H1 (cell line): ENCODE results near the gene THPO. TPM values are rescaled to one million over a fixed set of nuclear protein-coding genes. Genes with fewer than 3 reads are reported as not detected.

Source experiments
- CTCF ChIA-PET: fragments of 300-600 bp; sonication (Branson Sonifier 250); formaldehyde crosslinking; loops from one replicate; lab custom pipeline; 2021; ENCODE audit not compliant: partially characterized antibody; lab: Charles Lee
- POLR2A ChIA-PET: fragments of 300-600 bp; sonication (Branson Sonifier 250); formaldehyde crosslinking; loops from one replicate; lab custom pipeline; 2021; ENCODE audit warnings: inconsistent platforms; ENCODE audit not compliant: partially characterized antibody; lab: Charles Lee
- DNase-seq, 2 experiments: peaks; one replicate each; pipeline versions ENCODE4 v3.0.0 to v3.0.0-alpha.2; 2010 to 2022; ENCODE audit warnings: low spot score in 2 of 2, low read depth in 1 of 2, mixed read lengths in 1 of 2
- FAIRE-seq: peaks from 2 replicates; lab custom pipeline; 2011; peaks lifted over from hg19 to GRCh38; lab: Jason Lieb, UNC
- H2AFZ ChIP-seq: 2 replicates; pipeline ENCODE4 v1.8.1; 2012; ENCODE audit warnings: low read length, inconsistent platforms
- H2AK5ac ChIP-seq: 2 replicates; pipeline ENCODE4 v1.6.1; 2013; ENCODE audit warnings: low read depth, low read length
- H2BK120ac ChIP-seq: replicated peaks from 2 replicates; pipeline ENCODE3; 2013; ENCODE audit warnings: low read depth, low read length, inconsistent platforms
- H2BK12ac ChIP-seq: 2 replicates; pipeline ENCODE4 v1.6.1; 2013; ENCODE audit warnings: low read depth, low read length
- H2BK15ac ChIP-seq: 2 replicates; pipeline ENCODE4 v1.6.1; 2013; ENCODE audit warnings: low read length
- H2BK20ac ChIP-seq: 2 replicates; pipeline ENCODE4 v1.6.1; 2013; ENCODE audit warnings: low read length
- H2BK5ac ChIP-seq: 2 replicates; pipeline ENCODE4 v1.6.1; 2013; ENCODE audit warnings: low read depth, low read length
- H3K14ac ChIP-seq: 2 replicates; pipeline ENCODE4 v1.6.1; 2013; ENCODE audit warnings: inconsistent platforms; ENCODE audit not compliant: insufficient read length
- H3K18ac ChIP-seq: 2 replicates; pipeline ENCODE4 v1.6.1; 2013; ENCODE audit warnings: low read length; ENCODE audit errors: extremely low read depth
- H3K23ac ChIP-seq: 2 replicates; pipeline ENCODE4 v1.6.1; 2013; ENCODE audit warnings: inconsistent platforms; ENCODE audit not compliant: insufficient read length
- H3K23me2 ChIP-seq: 2 replicates; pipeline ENCODE4 v1.6.1; 2013; ENCODE audit warnings: low read depth, low read length
- H3K27ac ChIP-seq: 2 replicates; pipeline ENCODE4 v1.6.1; 2011; ENCODE audit warnings: low read depth, low read length, inconsistent platforms
- H3K27me3 ChIP-seq, 4 experiments: replicated peaks in 1 of 4; 1 replicate in 1 of 4; 2 replicates in 3 of 4; pipeline versions ENCODE4 v1.6.1 to v1.8.1; 2011 to 2013; ENCODE audit warnings: low read length in 3 of 4, mild to moderate bottlenecking in 3 of 4, inconsistent platforms in 2 of 4, mixed read lengths in 2 of 4, moderate library complexity in 1 of 4; ENCODE audit not compliant: control insufficient read depth in 3 of 4, insufficient read depth in 3 of 4; ENCODE audit errors: extremely low read depth in 1 of 4
- H3K36me3 ChIP-seq, 4 experiments: 2 replicates each; pipeline versions ENCODE4 v1.6.1 to v1.8.1; 2011 to 2013; ENCODE audit warnings: mild to moderate bottlenecking in 4 of 4, low read length in 3 of 4, moderate library complexity in 2 of 4, control low read depth in 1 of 4, inconsistent platforms in 1 of 4; ENCODE audit not compliant: insufficient read depth in 4 of 4, control insufficient read depth in 2 of 4
- H3K4ac ChIP-seq: replicated peaks from 2 replicates; pipeline ENCODE3; 2013; ENCODE audit warnings: low read length, low read depth, mixed read lengths, inconsistent platforms; ENCODE audit not compliant: insufficient read length
- H3K4me1 ChIP-seq, 4 experiments: replicated peaks in 1 of 4; 1 replicate in 1 of 4; 2 replicates in 3 of 4; pipeline versions ENCODE4 v1.6.1 to v1.8.1; 2011 to 2013; ENCODE audit warnings: low read length in 3 of 4, inconsistent platforms in 2 of 4, mixed read lengths in 1 of 4; ENCODE audit not compliant: insufficient read depth in 4 of 4, control insufficient read depth in 3 of 4
- H3K4me2 ChIP-seq, 2 experiments: 2 replicates each; pipeline versions ENCODE4 v1.6.1 to v1.8.1; 2011 to 2013; ENCODE audit warnings: low read depth in 2 of 2, low read length in 2 of 2, control low read depth in 1 of 2, inconsistent platforms in 1 of 2, mild to moderate bottlenecking in 1 of 2; ENCODE audit not compliant: insufficient read depth in 1 of 2
- H3K4me3 ChIP-seq, 4 experiments: fragments of 200-600, 300-600 bp in 1 of 4; sonication (generic), shearing (Covaris generic), sonication (Bioruptor Twin) in 1 of 4; 2 replicates each; pipeline versions ENCODE4 v1.5.1 to v1.8.1; 2011 to 2016; ENCODE audit warnings: low read length in 4 of 4, low read depth in 3 of 4, control low read depth in 2 of 4, inconsistent platforms in 2 of 4, mild to moderate bottlenecking in 2 of 4, mixed read lengths in 1 of 4, moderate library complexity in 1 of 4; ENCODE audit not compliant: insufficient read depth in 2 of 4; ENCODE audit errors: extremely low read depth in 1 of 4
- H3K56ac ChIP-seq: replicated peaks from 2 replicates; pipeline ENCODE3; 2013; ENCODE audit warnings: low read depth, mild to moderate bottlenecking, mixed read lengths, low read length, inconsistent platforms; ENCODE audit not compliant: insufficient read length
- H3K79me1 ChIP-seq: 2 replicates; pipeline ENCODE4 v1.6.1; 2013; ENCODE audit warnings: low read depth, low read length, control low read depth
- H3K79me2 ChIP-seq, 2 experiments: 2 replicates each; pipeline versions ENCODE4 v1.6.1 to v1.8.1; 2012 to 2013; ENCODE audit warnings: low read length in 2 of 2, mild to moderate bottlenecking in 2 of 2, inconsistent platforms in 1 of 2; ENCODE audit not compliant: insufficient read depth in 2 of 2, control insufficient read depth in 1 of 2
- H3K9ac ChIP-seq, 4 experiments: replicated peaks in 1 of 4; 1 replicate in 1 of 4; 2 replicates in 3 of 4; pipeline versions ENCODE4 v1.6.1 to v1.8.1; 2011 to 2013; ENCODE audit warnings: low read depth in 3 of 4, low read length in 3 of 4, control low read depth in 2 of 4, mild to moderate bottlenecking in 2 of 4, moderate library complexity in 2 of 4, inconsistent platforms in 1 of 4; ENCODE audit errors: extremely low read depth in 1 of 4
- H3K9me3 ChIP-seq, 2 experiments: 2 replicates each; pipeline versions ENCODE4 v1.6.1 to v1.8.1; 2012 to 2013; ENCODE audit warnings: mild to moderate bottlenecking in 2 of 2, moderate library complexity in 2 of 2, control low read depth in 1 of 2, inconsistent platforms in 1 of 2, low read depth in 1 of 2, low read length in 1 of 2, mixed read lengths in 1 of 2; ENCODE audit not compliant: insufficient read depth in 2 of 2
- H4K20me1 ChIP-seq, 2 experiments: replicated peaks in 1 of 2; 2 replicates each; pipeline versions ENCODE3 to v1.8.1; 2011 to 2013; ENCODE audit warnings: inconsistent platforms in 2 of 2, low read length in 2 of 2, mild to moderate bottlenecking in 1 of 2; ENCODE audit not compliant: insufficient read depth in 2 of 2, control insufficient read depth in 1 of 2
- H4K5ac ChIP-seq: 2 replicates; pipeline ENCODE4 v1.6.1; 2013; ENCODE audit warnings: low read length, low read depth, mixed read lengths, inconsistent platforms; ENCODE audit not compliant: insufficient read length
- H4K8ac ChIP-seq: 2 replicates; pipeline ENCODE4 v1.8.0; 2013; ENCODE audit warnings: mild to moderate bottlenecking, moderate library complexity, low read length, inconsistent platforms; ENCODE audit not compliant: insufficient read depth; ENCODE audit errors: extremely low read depth
- H4K91ac ChIP-seq: replicated peaks from 2 replicates; pipeline ENCODE3; 2013; ENCODE audit warnings: low read length, mixed read lengths, inconsistent platforms; ENCODE audit not compliant: insufficient read length
- ASH2L ChIP-seq: fragments of 200-600, 300-600 bp; sonication (generic); IDR thresholded peaks from one replicate; pipeline ENCODE4 v1.7.1; 2017; ENCODE audit warnings: low read length
- BACH1 ChIP-seq: IDR thresholded peaks from 2 replicates; pipeline ENCODE4 v1.6.1; 2012; ENCODE audit warnings: low read length, improper control_type of control experiment
- CREB1 ChIP-seq: IDR thresholded peaks from 2 replicates; pipeline ENCODE4 v1.6.1; 2012; ENCODE audit warnings: inconsistent platforms
- EGR1 ChIP-seq: IDR thresholded peaks from 2 replicates; pipeline ENCODE4 v1.6.1; 2011; ENCODE audit warnings: low read depth, low read length, borderline replicate concordance
- EP300 ChIP-seq, 2 experiments: IDR thresholded peaks; 1 replicate in 1 of 2; 2 replicates in 1 of 2; pipeline ENCODE4 v1.6.1; 2011 to 2012; ENCODE audit warnings: low read depth in 2 of 2, low read length in 2 of 2, mild to moderate bottlenecking in 2 of 2, borderline replicate concordance in 1 of 2, inconsistent platforms in 1 of 2, moderate library complexity in 1 of 2
- GABPA ChIP-seq: IDR thresholded peaks from 2 replicates; pipeline ENCODE4 v1.6.1; 2011; ENCODE audit warnings: mild to moderate bottlenecking, low read length, moderate library complexity, borderline replicate concordance; ENCODE audit not compliant: insufficient read depth
- JUN ChIP-seq: IDR thresholded peaks from 2 replicates; pipeline ENCODE4 v1.6.1; 2011; ENCODE audit warnings: low read depth, mild to moderate bottlenecking, improper control_type of control experiment, low read length
- KDM1A ChIP-seq: fragments of 200-600, 300-600 bp; sonication (generic); IDR thresholded peaks from 2 replicates; pipeline ENCODE4 v1.7.1; 2016; ENCODE audit warnings: mild to moderate bottlenecking, low read length, borderline replicate concordance
- SP1 ChIP-seq: IDR thresholded peaks from 2 replicates; pipeline ENCODE4 v1.6.1; 2011; ENCODE audit warnings: low read depth, low read length
- SP4 ChIP-seq: IDR thresholded peaks from 2 replicates; pipeline ENCODE4 v1.6.1; 2012; ENCODE audit warnings: low read length, inconsistent platforms
- YY1 ChIP-seq: IDR thresholded peaks from 2 replicates; pipeline ENCODE4 v1.6.1; 2011; ENCODE audit warnings: low read depth, mild to moderate bottlenecking, low read length
- WGBS, 2 experiments: shearing (Covaris generic) in 1 of 2; methylation state at CpG; one replicate each; pipeline versions ENCODE4 v1.1.6 to v1.1.7; 2013 to 2015; ENCODE audit warnings: low lambda C conversion rate in 2 of 2, mixed read lengths in 2 of 2, inconsistent platforms in 1 of 2, low coverage in 1 of 2, missing lambda C conversion rate in 1 of 2; ENCODE audit not compliant: insufficient replicate concordance in 2 of 2, insufficient coverage in 1 of 2, insufficient read length in 1 of 2; ENCODE audit errors: extremely low coverage in 1 of 2, missing lambda C conversion rate in 1 of 2; 5-methylcytosine and 5-hydroxymethylcytosine counted together
- polyA plus RNA-seq, 7 experiments: library from polyadenylated mRNA; depleted of rRNA in 3 of 7; stranded (reverse) in 5 of 7; unstranded in 2 of 7; fragments of >200 nt in 5 of 7; fragments of 200-250 nt in 2 of 7; gene quantifications; 1 replicate in 5 of 7; 2 replicates in 1 of 7; 4 replicates in 1 of 7; pipeline versions ENCODE4 v1.2.1 to v1.2.3, GENCODE V29; 2011 to 2013; ENCODE audit warnings: missing spikeins in 2 of 7, mixed read lengths in 2 of 7
- total RNA-seq: library from RNA; stranded (reverse); fragmentation: NEBNext Ultra II Directional; extraction: Animal tissue kit (Norgen Biotek cat#: 25700); gene quantifications from 2 replicates; pipeline ENCODE4 v1.2.1, GENCODE V29; 2021
- TF ChIP-seq, protein P1 (sequence below): IDR thresholded peaks from 2 replicates; pipeline ENCODE4 v1.6.1; 2012; ENCODE audit warnings: inconsistent platforms

THPO gene
- total and polyA plus RNA-seq, 2 of the 8 experiments (the other 6 are each of a cell fraction or from before 2014, with no cell fraction given), result 0.82 to 1.2 TPM

DNA sequence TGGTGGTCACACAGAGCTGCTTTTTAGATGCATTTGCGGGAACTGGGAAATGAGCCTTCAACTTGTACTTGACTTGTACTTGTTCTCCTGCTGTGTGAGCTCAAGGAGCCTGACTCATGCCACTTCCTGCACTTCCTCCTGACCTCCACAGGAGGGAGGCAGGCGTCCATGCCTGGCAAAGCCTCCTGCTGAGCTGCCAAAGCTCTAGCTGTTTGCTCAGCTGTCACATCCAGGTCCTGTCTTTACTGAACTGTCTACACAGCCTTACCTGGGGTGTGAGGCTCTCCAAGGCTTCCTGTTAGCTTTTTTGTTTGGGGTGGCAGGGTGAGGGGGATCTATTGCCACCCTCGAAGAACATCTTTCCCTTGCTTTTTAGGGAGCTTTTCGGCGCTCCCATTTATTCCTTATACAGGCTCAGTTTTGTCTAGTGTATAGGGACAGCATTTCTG lies 6.4 kb downstream of the THPO start:
- H3K9ac ChIP-seq, result no peak overlapping the region
- no peak overlapping the region for H3K14ac ChIP-seq
- no peaks in the 10 kb centered on the region for H3K79me1 ChIP-seq
- no peak overlapping the region for H3K4ac ChIP-seq
- H3K36me3 ChIP-seq, result peaks cover 6 to 21% (median 17%) of the 10 kb centered on the region in 4 experiments; a peak in 7 of 8 replicates
- H2BK20ac ChIP-seq, result no peak overlapping the region
- H3K56ac ChIP-seq, result no peak overlapping the region
- H3K18ac ChIP-seq, result no peak overlapping the region
- H3K4me2 ChIP-seq, result peak overlapping the region in 1 of 2 experiments; percentile 24; a peak in 1 of 4 replicates
- POLR2A ChIA-PET, result interaction anchor here (0.7 to 4.2 kb wide), 10 partner anchors 10 to 185 kb away, joined by 3 to 32 read pairs (median 3); partner anchors contain the start of genes CLCN2, FAM131A and POLR2H
- H2BK15ac ChIP-seq, result no peak overlapping the region
- no peak overlapping the region for H4K5ac ChIP-seq
- H2BK120ac ChIP-seq, result no peak overlapping the region
- DNase-seq (peak; percentile 77 to 79), FAIRE-seq (peak; percentile 81)
- peaks cover 2 to 12% of the 10 kb centered on the region in 2 experiments for H4K20me1 ChIP-seq
- no peak overlapping the region for H3K4me3 ChIP-seq
- H3K27ac ChIP-seq, result no peak overlapping the region
- H4K91ac ChIP-seq, result no peak overlapping the region
- no peak overlapping the region for H2BK12ac ChIP-seq
- no peak overlapping the region for H2AK5ac ChIP-seq
- CTCF ChIA-PET, result interaction anchor here (0.5 to 11.5 kb wide), 51 partner anchors 8 to 444 kb away, joined by 3 to 223 read pairs (median 6); partner anchors contain the start of genes CHRD, CLCN2 and FAM131A
- WGBS, 2 experiments, result 54% methylated on average over 5 of the region's 5 CpGs; no CpG with 5 or more reads in 1 of the 2 experiments
- H4K8ac ChIP-seq, result no peak overlapping the region
- H3K4me1 ChIP-seq, result peaks cover 3 to 8% (median 6%) of the 10 kb centered on the region in 4 experiments; a peak in 6 of 7 replicates
- no peaks in the 10 kb centered on the region for H3K23me2 ChIP-seq
- no peak overlapping the region for H2AFZ ChIP-seq
- H3K79me2 ChIP-seq, result no peaks in the 10 kb centered on the region
- no peaks in the 10 kb centered on the region; a peak in 1 of 7 replicates for H3K27me3 ChIP-seq
- no peak overlapping the region for H2BK5ac ChIP-seq
- no peaks in the 10 kb centered on the region for H3K9me3 ChIP-seq
- no peak overlapping the region for H3K23ac ChIP-seq
- TF ChIP-seq SP1, result no peak
- no peak for TF ChIP-seq EP300 (IDR thresholded peaks at IDR 0.05; ENCODE audit: borderline replicate concordance in 1 of 2, low read depth in 2 of 2, low read length in 2 of 2)
- no peak for TF ChIP-seq JUN
- TF ChIP-seq CREB1, result no peak
- no peak; the same call in 1 of the 2 replicates for TF ChIP-seq GABPA
- TF ChIP-seq YY1, result peak; percentile 76
- no peak for TF ChIP-seq KDM1A
- no peak for TF ChIP-seq EGR1
- no peak for TF ChIP-seq SP4
- peak; percentile 57; the same call in 1 of the 2 replicates for TF ChIP-seq BACH1
- TF ChIP-seq, protein P1, sequence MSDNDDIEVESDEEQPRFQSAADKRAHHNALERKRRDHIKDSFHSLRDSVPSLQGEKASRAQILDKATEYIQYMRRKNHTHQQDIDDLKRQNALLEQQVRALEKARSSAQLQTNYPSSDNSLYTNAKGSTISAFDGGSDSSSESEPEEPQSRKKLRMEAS, result peak; percentile 60
- TF ChIP-seq ASH2L, result no peak
